SU-DHL-6 (cell line): ENCODE measurements around the gene NBEA.

Experiments used
- EZH2phosphoT487 ChIP-seq: fragments of 200-600 bp; sonication (generic), shearing (Covaris generic); conservative IDR thresholded peaks from 2 replicates; pipeline ENCODE4 v1.6.1; 2018; ENCODE audit warnings: mild to moderate bottlenecking, antibody characterized with exemption, low read length, moderate library complexity, mixed read lengths
- TF ChIP-seq, protein P1 (sequence below): fragments of 200-600 bp; sonication (generic); IDR thresholded peaks from one replicate; pipeline ENCODE4 v1.5.1; 2017; ENCODE audit warnings: antibody characterized with exemption, mild to moderate bottlenecking, low read length, moderate library complexity; ENCODE audit not compliant: insufficient read depth, poor library complexity, severe bottlenecking

DNA sequence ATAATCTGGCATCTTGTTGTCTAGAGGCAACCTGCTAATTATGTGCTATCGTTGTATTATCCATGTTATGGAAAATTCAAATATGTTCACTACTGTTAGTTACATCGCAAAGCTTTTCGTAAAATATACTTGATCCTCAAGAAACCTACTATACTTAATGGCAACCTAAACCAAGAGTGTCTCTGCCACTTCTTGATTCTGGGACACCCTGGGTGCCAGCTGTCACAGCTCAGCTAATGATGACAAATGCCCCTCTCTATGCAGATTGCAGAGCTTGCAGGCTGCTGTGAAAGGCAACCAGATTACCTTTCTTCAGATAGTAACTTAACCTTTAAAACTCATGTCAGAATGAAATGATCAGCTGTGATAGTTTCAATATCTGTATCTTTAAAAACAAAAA lies 543.4 kb downstream of the NBEA start:
- TF ChIP-seq, protein P1, sequence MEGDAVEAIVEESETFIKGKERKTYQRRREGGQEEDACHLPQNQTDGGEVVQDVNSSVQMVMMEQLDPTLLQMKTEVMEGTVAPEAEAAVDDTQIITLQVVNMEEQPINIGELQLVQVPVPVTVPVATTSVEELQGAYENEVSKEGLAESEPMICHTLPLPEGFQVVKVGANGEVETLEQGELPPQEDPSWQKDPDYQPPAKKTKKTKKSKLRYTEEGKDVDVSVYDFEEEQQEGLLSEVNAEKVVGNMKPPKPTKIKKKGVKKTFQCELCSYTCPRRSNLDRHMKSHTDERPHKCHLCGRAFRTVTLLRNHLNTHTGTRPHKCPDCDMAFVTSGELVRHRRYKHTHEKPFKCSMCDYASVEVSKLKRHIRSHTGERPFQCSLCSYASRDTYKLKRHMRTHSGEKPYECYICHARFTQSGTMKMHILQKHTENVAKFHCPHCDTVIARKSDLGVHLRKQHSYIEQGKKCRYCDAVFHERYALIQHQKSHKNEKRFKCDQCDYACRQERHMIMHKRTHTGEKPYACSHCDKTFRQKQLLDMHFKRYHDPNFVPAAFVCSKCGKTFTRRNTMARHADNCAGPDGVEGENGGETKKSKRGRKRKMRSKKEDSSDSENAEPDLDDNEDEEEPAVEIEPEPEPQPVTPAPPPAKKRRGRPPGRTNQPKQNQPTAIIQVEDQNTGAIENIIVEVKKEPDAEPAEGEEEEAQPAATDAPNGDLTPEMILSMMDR: no peak
- TF ChIP-seq EZH2phosphoT487: no peak
